K562 (cell line): ENCODE results near the gene ASS1. TPM values are rescaled to one million over a fixed set of nuclear protein-coding genes. Genes with fewer than 3 reads are reported as not detected.

Experiments
- ATAC-seq: fragments of 200-7000 bp; cut with Tn5 transposase; 3 replicates; pipeline ENCODE4 v1.9.1; 2020; ENCODE audit warnings: moderate library complexity
- BruUV-seq: library from RNA; stranded (reverse); fragments of 400-500 nt; replicated peaks from 2 replicates; lab custom pipeline; 2021; lab: Mats Ljungman, UMichigan
- CTCF ChIA-PET: fragments of 300-600 bp; formaldehyde crosslinking; extraction: SDS; loops from one replicate; lab custom pipeline; 2021; ENCODE audit warnings: low intra/inter-chr PET ratio; lab: Yijun Ruan, JAX
- POLR2A ChIA-PET: fragments of 300-600, 350-650 bp; sonication (Branson Sonifier 250); formaldehyde crosslinking; extraction: SDS; loops from one replicate; lab custom pipeline; 2021; ENCODE audit warnings: antibody characterized with exemption, inconsistent platforms; lab: Yijun Ruan, JAX
- DNase-seq, 4 experiments: peaks; one replicate each; pipeline versions ENCODE4 v3.0.0 to v3.0.0-alpha.2; 2011 to 2018; ENCODE audit warnings: low spot score in 3 of 4, mixed read lengths in 3 of 4; ENCODE audit errors: extremely low read depth in 1 of 4
- FAIRE-seq: peaks from 2 replicates; lab custom pipeline; 2011; peaks lifted over from hg19 to GRCh38; lab: Jason Lieb, UNC
- H2AFZ ChIP-seq: 2 replicates; pipeline ENCODE4 v1.6.0; 2011; ENCODE audit warnings: low read depth, low read length, control low read depth, inconsistent platforms
- H3K27ac ChIP-seq: fragments of 200-600 bp; 3 replicates; pipeline ENCODE4 v1.8.0; 2011; ENCODE audit warnings: low read depth, mild to moderate bottlenecking, control low read depth, inconsistent platforms, low read length, moderate library complexity, mixed read lengths; ENCODE audit errors: extremely low read depth
- H3K27me3 ChIP-seq, 2 experiments: fragments of 300-600 bp in 1 of 2; 2 replicates in 1 of 2; 3 replicates in 1 of 2; pipeline versions ENCODE4 v1.6.0 to v1.8.0; 2011; ENCODE audit warnings: inconsistent platforms in 2 of 2, low read length in 2 of 2, mild to moderate bottlenecking in 1 of 2, mixed read lengths in 1 of 2, moderate library complexity in 1 of 2; ENCODE audit not compliant: control insufficient read depth in 2 of 2, insufficient read depth in 2 of 2
- H3K36me3 ChIP-seq: fragments of 300-600 bp; 3 replicates; pipeline ENCODE4 v1.8.0; 2011; ENCODE audit warnings: mild to moderate bottlenecking, low read length, inconsistent platforms; ENCODE audit not compliant: control insufficient read depth, insufficient read depth
- H3K4me1 ChIP-seq, 2 experiments: fragments of 200-600 bp in 1 of 2; replicated peaks in 1 of 2; 2 replicates in 1 of 2; 3 replicates in 1 of 2; pipeline versions ENCODE4 v1.5.1 to v1.8.0; 2011; ENCODE audit warnings: inconsistent platforms in 2 of 2, low read length in 2 of 2, mild to moderate bottlenecking in 1 of 2, mixed read lengths in 1 of 2, moderate library complexity in 1 of 2; ENCODE audit not compliant: control insufficient read depth in 2 of 2, insufficient read depth in 2 of 2
- H3K4me2 ChIP-seq: 2 replicates; pipeline ENCODE4 v1.6.1; 2011; ENCODE audit warnings: low read length, control low read depth, inconsistent platforms, mixed read lengths; ENCODE audit not compliant: insufficient read depth
- H3K4me3 ChIP-seq: fragments of 200-600 bp; sonication (generic), shearing (Covaris generic); 2 replicates; pipeline ENCODE4 v1.5.1; 2016; ENCODE audit warnings: control low read depth, inconsistent platforms
- H3K79me2 ChIP-seq: fragments of 200-600 bp; 3 replicates; pipeline ENCODE4 v1.8.0; 2011; ENCODE audit warnings: low read length, inconsistent platforms; ENCODE audit not compliant: control insufficient read depth, insufficient read depth
- H3K9ac ChIP-seq, 2 experiments: 2 replicates each; pipeline versions ENCODE4 v1.6.0 to v1.6.1; 2011; ENCODE audit warnings: low read depth in 2 of 2, low read length in 2 of 2, control low read depth in 1 of 2, inconsistent platforms in 1 of 2, mild to moderate bottlenecking in 1 of 2, mixed read lengths in 1 of 2; ENCODE audit not compliant: insufficient read depth in 1 of 2
- H3K9me1 ChIP-seq: one replicate; pipeline ENCODE4 v1.6.0; 2011; ENCODE audit warnings: inconsistent platforms, mild to moderate bottlenecking, low read length, moderate library complexity; ENCODE audit not compliant: control insufficient read depth, insufficient read depth
- H3K9me3 ChIP-seq: replicated peaks from 2 replicates; pipeline ENCODE4 v1.5.1; 2011; ENCODE audit warnings: low read depth, low read length, inconsistent platforms; ENCODE audit not compliant: control insufficient read depth, insufficient read depth
- H4K20me1 ChIP-seq: replicated peaks from 2 replicates; pipeline ENCODE4 v1.6.1; 2011; ENCODE audit warnings: low read length, inconsistent platforms, mixed read lengths; ENCODE audit not compliant: control insufficient read depth, insufficient read depth
- CCNT2 ChIP-seq: IDR thresholded peaks from 2 replicates; pipeline ENCODE4 v1.6.1; 2011; ENCODE audit warnings: borderline replicate concordance, low read depth, mild to moderate bottlenecking, moderate library complexity, mixed read lengths, low read length; ENCODE audit not compliant: insufficient read length; ENCODE audit errors: extremely low read depth
- CHD1 ChIP-seq: fragments of 200-600 bp; sonication (generic); IDR thresholded peaks from one replicate; pipeline ENCODE4 v1.6.1; 2012; ENCODE audit warnings: mild to moderate bottlenecking, moderate library complexity, low read length, inconsistent platforms
- E2F3 ChIP-seq: fragments of 250-450 bp; sonication (Bioruptor Pico); IDR thresholded peaks from 2 replicates; pipeline ENCODE4 v1.4.0; 2020; ENCODE audit warnings: mild to moderate bottlenecking
- FOXA3 ChIP-seq, 2 experiments: fragments of 450-650 bp in 1 of 2; sonication (generic) in 1 of 2; formaldehyde crosslinking; IDR thresholded peaks in 1 of 2; conservative IDR thresholded peaks in 1 of 2; 2 replicates each; pipeline versions ENCODE4 v1.4.0 to v1.8.0; 2020 to 2022; ENCODE audit warnings: mild to moderate bottlenecking in 2 of 2, missing genetic modification reagents in 1 of 2
- FOXM1 ChIP-seq, 2 experiments: fragments of 450-650 bp in 1 of 2; sonication (generic) in 1 of 2; formaldehyde crosslinking in 1 of 2; IDR thresholded peaks; 2 replicates each; pipeline versions ENCODE4 v1.6.1 to v1.9.0; 2017 to 2022; ENCODE audit warnings: low read depth in 2 of 2, mild to moderate bottlenecking in 2 of 2, missing genetic modification reagents in 1 of 2, moderate library complexity in 1 of 2
- JUNB ChIP-seq: fragments of 450-650 bp; formaldehyde crosslinking; conservative IDR thresholded peaks from 2 replicates; pipeline ENCODE4 v1.4.0; 2020; ENCODE audit warnings: mild to moderate bottlenecking
- MEIS2 ChIP-seq: fragments of 450-650 bp; IDR thresholded peaks from 2 replicates; pipeline ENCODE4 v1.6.1; 2014; ENCODE audit warnings: mild to moderate bottlenecking; ENCODE audit not compliant: partially characterized antibody
- MTA1 ChIP-seq: fragments of 450-650 bp; IDR thresholded peaks from 2 replicates; pipeline ENCODE4 v1.6.1; 2017; ENCODE audit warnings: borderline replicate concordance
- NFIC ChIP-seq: fragments of 450-650 bp; IDR thresholded peaks from 2 replicates; pipeline ENCODE4 v1.6.1; 2017; ENCODE audit warnings: mild to moderate bottlenecking, inconsistent platforms
- SAP30 ChIP-seq: fragments of 200-600 bp; sonication (generic); IDR thresholded peaks from 2 replicates; pipeline ENCODE4 v1.6.1; 2012; ENCODE audit warnings: borderline replicate concordance, low read depth, mild to moderate bottlenecking, moderate library complexity, low read length, control low read depth, inconsistent platforms; ENCODE audit not compliant: insufficient read depth, poor library complexity, severe bottlenecking
- TAF15 ChIP-seq: fragments of 200-400 bp; formaldehyde crosslinking; IDR thresholded peaks from 2 replicates; pipeline ENCODE4 v1.6.1; 2017; ENCODE audit warnings: mild to moderate bottlenecking, low read depth, low read length, moderate library complexity
- ZBTB33 ChIP-seq: sonication (generic); formaldehyde crosslinking; IDR thresholded peaks from 2 replicates; pipeline ENCODE4 v1.8.1; 2023; ENCODE audit warnings: mild to moderate bottlenecking, missing genetic modification reagents
- ZBTB43 ChIP-seq: sonication (generic); formaldehyde crosslinking; IDR thresholded peaks from 2 replicates; pipeline ENCODE4 v1.8.0; 2023; ENCODE audit warnings: mild to moderate bottlenecking, missing genetic modification reagents
- ZC3H8 ChIP-seq: fragments of 450-650 bp; IDR thresholded peaks from 2 replicates; pipeline ENCODE4 v1.6.1; 2017
- ZNF589 ChIP-seq: fragments of 200-800 bp; sonication (Bioruptor generic); IDR thresholded peaks from 2 replicates; pipeline ENCODE4 v1.6.1; 2016; ENCODE audit warnings: low read depth, missing genetic modification characterization, missing compliant biosample characterization
- ZNF695 ChIP-seq: fragments of 450-650 bp; formaldehyde crosslinking; IDR thresholded peaks from 2 replicates; pipeline ENCODE4 v1.4.0; 2020; ENCODE audit warnings: mild to moderate bottlenecking, moderate library complexity
- ZSCAN29 ChIP-seq: fragments of 450-650 bp; IDR thresholded peaks from 2 replicates; pipeline ENCODE4 v1.6.1; 2017
- WGBS: fragments of 100-300 bp; shearing (Covaris generic); methylation state at CpG from one replicate; pipeline ENCODE4 v1.1.6; 2016; ENCODE audit warnings: low coverage, mixed read lengths; ENCODE audit not compliant: insufficient coverage; ENCODE audit errors: missing lambda C conversion rate; 5-methylcytosine and 5-hydroxymethylcytosine counted together
- in situ Hi-C: fragments of 300-500 bp; cut with MboI; formaldehyde crosslinking; loops from 4 replicates; pipeline ENCODE4 v1.15.0; 2018; ENCODE audit warnings: inconsistent platforms, mixed read lengths
- intact Hi-C: fragments of 100-400 bp; cut with micrococcal nuclease; formaldehyde crosslinking; loops from 2 replicates; pipeline ENCODE4 v1.14.2; 2022
- polyA plus RNA-seq, 8 experiments: library from polyadenylated mRNA; depleted of rRNA in 4 of 8; stranded (reverse) in 5 of 8; unstranded in 3 of 8; fragments of >200 nt; fragmentation: Nextera tagmentation in 2 of 8; fragmentation: Illumina TruSeq in 1 of 8; extraction: Ambion mirVana in 2 of 8; extraction: Trizol in 1 of 8; gene quantifications; 2 replicates each; pipeline versions ENCODE4 v1.2.1 to v1.2.3, GENCODE V29; 2011 to 2014; ENCODE audit warnings: inconsistent platforms in 1 of 8, missing spikeins in 1 of 8
- total RNA-seq, 7 experiments: library from RNA; depleted of rRNA in 6 of 7; stranded (reverse); fragments of >200 nt in 6 of 7; fragmentation: Illumina TruSeq in 2 of 7; extraction: Trizol in 2 of 7; gene quantifications; 2 replicates each; pipeline versions ENCODE4 v1.2.1 to v1.2.3, GENCODE V29; 2011 to 2021; ENCODE audit warnings: low replicate concordance in 1 of 7

ASS1 gene
- total and polyA plus RNA-seq, 9 of the 15 experiments (the other 6 are each of a cell fraction or from before 2014, with no cell fraction given), result 1.5 to 5.7 (median 3.7) TPM

DNA sequence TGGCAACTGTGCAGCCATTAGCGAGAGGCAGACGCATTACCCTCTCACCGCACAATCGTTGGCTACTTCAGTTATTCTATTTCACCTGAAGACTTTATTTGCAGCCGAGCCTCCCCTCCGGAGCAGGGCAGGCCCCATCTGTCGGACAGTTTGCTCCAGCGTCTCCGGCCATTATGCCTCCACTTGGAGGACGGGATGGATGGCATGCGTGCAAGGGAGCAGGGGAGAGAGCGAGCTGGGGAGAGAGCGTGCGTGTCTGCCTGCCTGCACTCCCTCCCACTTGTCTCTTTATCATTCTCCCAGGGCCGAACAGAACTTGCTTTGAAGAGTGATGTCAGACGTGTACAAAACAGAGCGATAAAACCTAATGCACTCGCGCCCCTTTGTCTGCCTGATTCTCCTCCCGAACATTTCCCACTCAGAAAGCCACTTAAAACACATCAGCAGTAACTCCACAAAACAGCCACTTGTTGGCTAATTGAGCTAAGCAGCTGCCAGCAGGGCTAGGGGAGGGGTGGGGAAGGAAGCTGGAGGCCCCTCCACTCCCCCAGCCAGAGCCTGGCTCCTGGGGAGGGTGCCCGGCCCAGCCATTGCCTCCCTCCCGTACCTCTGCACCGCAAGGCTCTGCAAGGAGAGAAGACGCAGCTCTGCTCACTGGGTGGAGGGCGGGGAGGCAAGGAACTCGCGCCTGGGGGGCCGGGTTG, 91.2 kb downstream of the ASS1 start:
- peak overlapping the region; percentile 55 to 89 for H3K9ac ChIP-seq
- no peaks in the 10 kb centered on the region for H3K36me3 ChIP-seq
- in situ Hi-C loops (no loop called here), intact Hi-C loops (loop anchor here (5.0 kb wide), 1 partner anchor 41 kb away; the partner anchor contains the start of gene FUBP3)
- peak overlapping the region; percentile 84 for H2AFZ ChIP-seq
- ChIA-PET CTCF (no interaction called here), POLR2A (interaction anchor here (0.5 to 2.3 kb wide), 6 partner anchors 9 to 102 kb away, joined by 3 to 11 read pairs (median 3); no protein-coding TSS in a partner anchor)
- H3K9me3 ChIP-seq, result no peaks in the 10 kb centered on the region
- FAIRE-seq, result peak; percentile 97
- H3K4me2 ChIP-seq, result peak overlapping the region; percentile 88
- H3K4me1 ChIP-seq, result peaks cover 50 to 73% of the 10 kb centered on the region in 2 experiments
- H3K79me2 ChIP-seq, result no peaks in the 10 kb centered on the region
- peak overlapping the region; percentile 33 for H3K4me3 ChIP-seq
- H3K27ac ChIP-seq, result peak overlapping the region; percentile 71
- H4K20me1 ChIP-seq, result no peaks in the 10 kb centered on the region
- peak; percentile 83 for ATAC-seq
- 3% methylated on average over 19 of the region's 28 CpGs for WGBS
- no peaks in the 10 kb centered on the region for H3K9me1 ChIP-seq
- no peaks in the 10 kb centered on the region for H3K27me3 ChIP-seq
- DNase-seq, result peak; percentile 53 to 90 (median 71)
- BruUV-seq, result no TSS peak
- TF ChIP-seq MTA1, result 0 out of 2 replicates have a peak, but pooled peaks have one; percentile 31
- TF ChIP-seq TAF15, result no peak
- TF ChIP-seq ZBTB43 (CRISPR knock-in tag), result peak; percentile 72; the same call in 1 of the 2 replicates
- TF ChIP-seq CCNT2, result peak; percentile 49
- peak; percentile 55; the same call in 1 of the 2 replicates for TF ChIP-seq ZBTB33 (CRISPR knock-in tag)
- no peak for TF ChIP-seq SAP30
- TF ChIP-seq JUNB (CRISPR knock-in tag), result no peak
- no peak for TF ChIP-seq ZNF589 (CRISPR knock-in tag)
- 0 out of 2 replicates have a peak, but pooled peaks have one; percentile 31 for TF ChIP-seq FOXM1 (IDR thresholded peaks at IDR 0.05; ENCODE audit: low read depth)
- TF ChIP-seq FOXM1 (CRISPR knock-in tag; IDR thresholded peaks at IDR 0.05; ENCODE audit: low read depth), result no peak
- no peak for TF ChIP-seq E2F3
- TF ChIP-seq NFIC, result peak; percentile 61
- no peak for TF ChIP-seq CHD1
- no peak for TF ChIP-seq ZC3H8
- no peak for TF ChIP-seq ZSCAN29
- no peak for TF ChIP-seq ZNF695
- peak; percentile 60 for TF ChIP-seq MEIS2
- TF ChIP-seq FOXA3 (CRISPR knock-in tag; conservative IDR thresholded peaks at IDR 0.05 in 1 of 2, IDR thresholded peaks at IDR 0.05 in 1 of 2), result no peak
